Ectodermal cell (in vitro differentiated cells): ENCODE results near the gene SNX24.
"Not testable (repeated sequence)": the region's sequence is repeated elsewhere in the genome, so short reads cannot be mapped to it uniquely, and the experiment has no call there.

Experiments used
- H3K27ac ChIP-seq: 2 replicates; pipeline ENCODE4 v1.7.0; 2013; ENCODE audit warnings: mild to moderate bottlenecking, low read depth, low read length; ENCODE audit not compliant: insufficient read depth, poor library complexity, severe bottlenecking
- H3K27me3 ChIP-seq: 2 replicates; pipeline ENCODE4 v1.7.0; 2013; ENCODE audit warnings: mild to moderate bottlenecking, low read length; ENCODE audit not compliant: insufficient read depth, control insufficient read depth, poor library complexity, severe bottlenecking
- H3K36me3 ChIP-seq: one replicate; pipeline ENCODE4 v1.7.0; 2013; ENCODE audit warnings: low read length; ENCODE audit not compliant: control insufficient read depth, insufficient read depth
- H3K4me1 ChIP-seq: one replicate; pipeline ENCODE4 v1.7.0; 2013; ENCODE audit warnings: low read length; ENCODE audit not compliant: control insufficient read depth, insufficient read depth
- H3K4me3 ChIP-seq: 2 replicates; pipeline ENCODE4 v1.7.0; 2013; ENCODE audit warnings: low read depth, low read length, control low read depth; ENCODE audit not compliant: insufficient read depth
- H3K9me3 ChIP-seq: 2 replicates; pipeline ENCODE4 v1.7.0; 2013; ENCODE audit warnings: mild to moderate bottlenecking, low read length, moderate library complexity; ENCODE audit not compliant: control insufficient read depth
- WGBS, 2 experiments: methylation state at CpG; one replicate each; pipeline ENCODE4 v1.1.7; 2013; ENCODE audit warnings: missing lambda C conversion rate in 2 of 2; 5-methylcytosine and 5-hydroxymethylcytosine counted together

SNX24 gene

GRCh38 chr5:122909470-122910100 lies 64.2 kb downstream of the SNX24 start:
- 93 to 94% methylated on average over 4 to 5 of the region's 5 CpGs for WGBS, 2 experiments
- Histone ChIP-seq H3K27me3 (no peaks in the 10 kb centered on the region), H3K4me3 (no peak overlapping the region), H3K9me3 (no peaks in the 10 kb centered on the region), H3K4me1 (no peaks in the 10 kb centered on the region), H3K36me3 (no peaks in the 10 kb centered on the region), H3K27ac (no peak overlapping the region)

- not testable (repeated sequence) for H3K4me1 ChIP-seq, H3K4me3 ChIP-seq, H3K9me3 ChIP-seq, H3K27me3 ChIP-seq, H3K27ac ChIP-seq, H3K36me3 ChIP-seq
- WGBS, 2 experiments: 97% methylated on average over 20 of the region's 20 CpGs
Measured at GRCh38 chr5:122913436-122913835, 68.0 kb downstream of the SNX24 start.

- whole genome bisulfite sequencing, 2 experiments: 81 to 85% methylated on average over 3 to 5 of the region's 5 CpGs
- Histone ChIP-seq H3K4me3 (no peak overlapping the region), H3K36me3 (no peaks in the 10 kb centered on the region), H3K27me3 (no peaks in the 10 kb centered on the region), H3K27ac (no peak overlapping the region), H3K9me3 (no peaks in the 10 kb centered on the region), H3K4me1 (no peaks in the 10 kb centered on the region)
Measured at GRCh38 chr5:122915717-122916461, 70.5 kb downstream of the SNX24 start.

GRCh38 chr5:122916490-122916889 lies 71.1 kb downstream of the SNX24 start:
- no peaks in the 10 kb centered on the region for H3K27me3 ChIP-seq
- no peak overlapping the region for H3K27ac ChIP-seq

DNA sequence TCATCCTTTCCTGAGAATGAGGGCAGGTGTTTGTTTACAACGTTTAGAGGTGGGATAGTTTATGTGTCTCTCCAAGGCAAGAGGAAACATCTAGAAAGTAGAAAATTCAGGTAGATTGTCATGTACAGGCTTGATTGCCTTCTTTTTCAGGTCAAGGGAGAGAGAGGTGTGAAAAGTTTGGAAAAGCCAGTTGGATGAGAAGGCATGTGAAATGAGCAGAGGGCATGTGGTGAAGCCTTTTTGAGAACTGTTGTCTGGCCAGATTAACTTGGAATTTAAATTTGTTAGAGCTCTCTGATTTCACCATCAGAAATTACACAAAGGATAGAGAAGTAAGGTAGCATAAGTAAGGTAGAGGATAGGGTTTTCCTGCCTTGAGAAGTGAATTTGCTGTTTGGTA lies 74.6 kb downstream of the SNX24 start:
- no peaks in the 10 kb centered on the region for H3K9me3 ChIP-seq
- no peaks in the 10 kb centered on the region for H3K27me3 ChIP-seq
- H3K27ac ChIP-seq: no peak overlapping the region
- no peaks in the 10 kb centered on the region for H3K4me1 ChIP-seq
- no peak overlapping the region for H3K4me3 ChIP-seq
- H3K36me3 ChIP-seq: no peaks in the 10 kb centered on the region
- WGBS, 2 experiments: 59 to 75% methylated on average over 1 of the region's 1 CpG

More at GRCh38 chr5:122916490-122916889, 71.1 kb downstream of the SNX24 start:
- Histone ChIP-seq H3K9me3 (no peaks in the 10 kb centered on the region), H3K36me3 (no peaks in the 10 kb centered on the region), H3K4me3 (no peak overlapping the region), H3K4me1 (no peaks in the 10 kb centered on the region)
- WGBS, 2 experiments: 100% methylated on average over 1 of the region's 1 CpG

DNA sequence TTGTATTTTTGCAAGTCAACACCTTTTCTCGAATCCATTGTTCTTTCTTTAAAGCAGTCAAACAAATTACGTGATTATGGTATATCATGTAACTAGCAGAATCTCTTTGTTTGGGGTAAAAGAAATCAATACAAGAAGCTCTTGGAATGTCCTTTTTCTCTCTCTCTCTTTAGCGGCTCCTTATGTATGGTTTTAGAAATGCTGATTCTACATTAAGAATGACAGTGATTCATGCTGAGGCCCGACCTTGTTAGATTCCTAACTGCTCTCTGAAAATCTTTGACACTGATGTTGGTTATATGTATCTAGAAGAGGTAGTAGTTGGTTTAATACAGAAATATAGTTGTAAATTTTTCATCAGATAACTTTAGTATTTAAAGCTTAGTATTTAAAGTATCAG lies 76.4 kb downstream of the SNX24 start:
- Histone ChIP-seq H3K27ac (no peak overlapping the region), H3K4me1 (no peaks in the 10 kb centered on the region)

DNA sequence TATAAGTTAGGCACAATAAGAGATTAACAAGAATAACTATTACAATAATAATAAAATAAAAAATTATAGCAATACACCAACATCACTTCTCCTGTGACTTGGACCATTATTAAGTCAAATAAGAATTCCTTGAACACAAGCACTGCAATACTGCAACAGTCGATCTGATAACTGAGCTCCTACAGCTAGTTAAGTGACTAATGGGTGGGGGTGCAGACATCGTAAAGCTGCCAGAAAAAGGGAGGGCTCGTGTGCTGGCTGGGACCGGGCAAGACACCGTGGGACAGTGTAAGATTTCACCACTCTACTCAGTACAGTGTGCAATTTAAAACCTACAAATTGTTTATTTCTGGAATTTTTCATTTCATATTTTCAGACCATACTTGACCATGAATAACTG lies 78.8 kb downstream of the SNX24 start:
- no peak overlapping the region for H3K4me3 ChIP-seq
- no peaks in the 10 kb centered on the region for H3K9me3 ChIP-seq
- H3K27me3 ChIP-seq: no peaks in the 10 kb centered on the region
- 77 to 86% methylated on average over 5 of the region's 5 CpGs for WGBS, 2 experiments
- no peak overlapping the region for H3K27ac ChIP-seq
- H3K36me3 ChIP-seq: no peaks in the 10 kb centered on the region
- no peaks in the 10 kb centered on the region for H3K4me1 ChIP-seq

More for the DNA sequence above, 76.4 kb downstream of the SNX24 start:
- H3K9me3 ChIP-seq: no peaks in the 10 kb centered on the region
- 0 to 33% methylated on average over 1 to 2 of the region's 4 CpGs for WGBS, 2 experiments
- H3K27me3 ChIP-seq: no peaks in the 10 kb centered on the region
- no peak overlapping the region for H3K4me3 ChIP-seq
- H3K36me3 ChIP-seq: no peaks in the 10 kb centered on the region

DNA sequence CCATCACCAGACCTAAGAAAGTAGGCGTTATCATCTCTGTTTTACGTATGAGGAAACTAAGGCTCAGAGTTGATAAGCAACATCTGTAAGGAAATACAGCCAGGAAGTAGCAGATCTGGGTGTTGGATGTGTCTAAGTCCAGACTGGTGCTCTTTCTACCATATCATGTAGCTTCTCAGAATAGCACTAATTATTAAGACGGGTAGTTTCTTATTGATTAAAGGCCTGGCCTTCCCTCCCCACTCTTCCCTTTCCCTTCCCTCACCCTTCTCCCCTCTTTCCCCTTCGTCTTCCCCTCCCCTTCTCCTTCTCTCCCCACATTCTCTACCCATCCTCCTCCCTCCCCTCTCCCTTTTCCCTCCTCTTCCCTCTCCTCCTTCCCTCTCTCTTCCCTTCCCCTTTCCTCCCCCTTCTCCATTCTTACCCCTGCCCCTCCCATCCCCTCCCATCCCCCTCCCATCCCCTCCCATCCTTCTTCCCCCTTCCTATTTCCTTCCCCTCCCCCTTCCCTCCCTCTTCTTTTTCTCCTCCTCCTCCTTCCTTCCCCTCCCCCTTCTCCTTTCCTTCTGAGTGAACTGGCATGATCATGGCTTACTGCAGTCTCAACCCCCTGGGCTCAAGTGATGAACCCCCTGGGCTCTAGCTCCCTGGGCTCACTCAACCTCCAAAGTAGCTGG lies 79.4 kb downstream of the SNX24 start:
- Histone ChIP-seq H3K27ac (no peak overlapping the region), H3K9me3 (no peaks in the 10 kb centered on the region), H3K27me3 (no peaks in the 10 kb centered on the region), H3K36me3 (no peaks in the 10 kb centered on the region), H3K4me3 (no peak overlapping the region), H3K4me1 (peaks cover 3% of the 10 kb centered on the region)
- 87 to 93% methylated on average over 4 of the region's 4 CpGs for WGBS, 2 experiments

GRCh38 chr5:122929001-122929400 lies 83.6 kb downstream of the SNX24 start:
- H3K4me3 ChIP-seq: no peak overlapping the region
- H3K27me3 ChIP-seq: no peaks in the 10 kb centered on the region
- H3K9me3 ChIP-seq: no peaks in the 10 kb centered on the region
- 87 to 100% methylated on average over 1 of the region's 1 CpG for WGBS, 2 experiments
- H3K27ac ChIP-seq: no peak overlapping the region
- H3K36me3 ChIP-seq: no peaks in the 10 kb centered on the region
- peaks cover 8% of the 10 kb centered on the region for H3K4me1 ChIP-seq

DNA sequence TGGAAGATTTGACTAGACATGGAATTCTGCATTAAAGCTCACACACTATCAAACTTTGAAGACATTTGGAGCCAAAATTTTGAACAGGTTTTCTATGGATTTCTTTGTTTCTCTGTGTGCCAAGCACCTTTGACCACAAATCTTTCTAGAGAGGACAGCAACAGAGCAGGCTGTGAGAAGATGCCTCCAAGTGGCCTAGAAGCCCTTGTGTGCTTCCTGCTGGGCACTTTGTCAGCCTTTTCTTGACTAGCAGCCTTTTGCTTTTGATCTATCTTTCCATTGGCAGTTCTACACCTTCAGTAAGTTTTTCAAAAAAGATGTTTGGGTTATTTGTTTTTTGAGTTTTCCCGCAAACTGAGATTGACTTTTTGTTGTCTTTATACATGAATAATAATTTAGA lies 84.6 kb downstream of the SNX24 start:
- no peaks in the 10 kb centered on the region for H3K9me3 ChIP-seq
- no peaks in the 10 kb centered on the region for H3K27me3 ChIP-seq
- peaks cover 8% of the 10 kb centered on the region for H3K4me1 ChIP-seq
- H3K4me3 ChIP-seq: no peak overlapping the region
- no peaks in the 10 kb centered on the region for H3K36me3 ChIP-seq
- no CpG with 5 or more reads among the region's 1 CpG for WGBS, 2 experiments
- no peak overlapping the region for H3K27ac ChIP-seq
